GM12875 (cell line): ENCODE data around the gene PRR23E.

Experiments
- H3K4me3 ChIP-seq: one replicate; pipeline ENCODE4 v1.5.1; 2011; ENCODE audit warnings: low read depth, low read length, control low read depth
- CTCF ChIP-seq: IDR thresholded peaks from 2 replicates; pipeline ENCODE4 v1.5.1; 2011; ENCODE audit warnings: low read depth, mild to moderate bottlenecking, control low read depth, inconsistent platforms, low read length, moderate library complexity, borderline replicate concordance; ENCODE audit not compliant: insufficient read depth

The PRR23E gene

GRCh38 chr3:127196466-127197299 is 3.8 kb downstream of the PRR23E start:
- no peak for TF ChIP-seq CTCF
- H3K4me3 ChIP-seq = no peak overlapping the region

GRCh38 chr3:127197300-127198189 is 4.6 kb downstream of the PRR23E start:
- no peak overlapping the region for H3K4me3 ChIP-seq
- TF ChIP-seq CTCF = no peak

GRCh38 chr3:127200086-127200691 is 7.3 kb downstream of the PRR23E start:
- no peak overlapping the region for H3K4me3 ChIP-seq
- no peak for TF ChIP-seq CTCF

- no peak for TF ChIP-seq CTCF
- H3K4me3 ChIP-seq = no peak overlapping the region
Observed at GRCh38 chr3:127203024-127203423, 10.1 kb downstream of the PRR23E start.

- no peak for TF ChIP-seq CTCF
- no peak overlapping the region for H3K4me3 ChIP-seq
Observed at GRCh38 chr3:127204841-127205582, 12.1 kb downstream of the PRR23E start.

- H3K4me3 ChIP-seq = no peak overlapping the region
- no peak for TF ChIP-seq CTCF
Observed at GRCh38 chr3:127206154-127206553, 13.2 kb downstream of the PRR23E start.
